HuH-7.5 (cell line): ENCODE data around the gene DNAH12.
"Not testable (repeated sequence)": the region's sequence is repeated elsewhere in the genome, so short reads cannot be mapped to it uniquely, and the experiment has no call there.

Experiments used
- DNase-seq: peaks from one replicate; pipeline ENCODE4 v3.0.0; 2011; ENCODE audit warnings: low spot score

Gene DNAH12

GRCh38 chr3:57411715-57412114 lies 132.4 kb downstream of the DNAH12 start:
- no peak for DNase-seq

DNA sequence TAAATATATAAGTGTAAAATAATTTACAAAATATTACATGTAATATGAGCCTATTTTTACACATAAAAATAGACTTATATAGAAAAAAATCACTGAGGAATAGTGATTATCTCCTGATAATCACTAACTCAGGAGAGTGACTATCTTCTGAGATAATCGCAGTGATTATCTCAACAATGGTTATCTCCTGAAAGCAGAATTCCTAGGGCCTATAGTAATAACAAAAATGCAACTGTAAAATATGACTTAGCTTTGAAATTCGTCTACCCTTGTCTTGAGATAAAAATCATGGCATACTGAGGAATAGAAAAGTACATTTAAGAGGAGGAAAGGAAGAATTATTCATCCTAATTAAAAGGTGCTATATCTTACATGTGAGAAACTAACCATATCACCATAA lies 134.7 kb downstream of the DNAH12 start:
- DNase-seq: no peak

- DNase-seq: no peak
These were observed 141.5 kb downstream of the DNAH12 start for GRCh38 chr3:57402675-57403074.

- DNase-seq: no peak
These were observed 146.7 kb downstream of the DNAH12 start for GRCh38 chr3:57397175-57398026.

GRCh38 chr3:57393977-57394376 lies 150.2 kb downstream of the DNAH12 start:
- no peak for DNase-seq

GRCh38 chr3:57391767-57392166 lies 152.4 kb downstream of the DNAH12 start:
- DNase-seq: no peak

GRCh38 chr3:57389271-57389670 lies 154.9 kb downstream of the DNAH12 start:
- DNase-seq: no peak

- no peak for DNase-seq
These were observed 157.8 kb downstream of the DNAH12 start for GRCh38 chr3:57386307-57386706.

DNA sequence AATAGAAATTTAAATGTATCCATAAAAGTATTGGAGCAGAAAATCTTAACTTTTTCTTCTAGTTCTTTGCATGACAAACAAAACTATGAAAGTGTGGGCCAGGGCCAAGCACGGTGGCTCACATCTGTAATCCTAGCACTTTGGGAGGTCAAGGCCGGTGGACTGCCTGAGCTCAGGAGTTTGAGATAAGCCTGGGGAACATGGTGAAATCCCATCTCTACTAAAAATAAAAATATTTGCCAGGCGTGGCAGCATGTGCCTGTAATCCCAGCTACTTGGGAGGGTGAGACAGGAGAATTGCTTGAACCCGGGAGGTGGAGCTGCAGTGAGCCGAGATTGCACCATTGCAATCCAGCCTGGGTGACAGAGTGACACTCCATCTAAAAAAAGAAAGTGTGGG lies 158.6 kb downstream of the DNAH12 start:
- DNase-seq: no peak

GRCh38 chr3:57383838-57384237 lies 160.3 kb downstream of the DNAH12 start:
- no peak for DNase-seq

DNA sequence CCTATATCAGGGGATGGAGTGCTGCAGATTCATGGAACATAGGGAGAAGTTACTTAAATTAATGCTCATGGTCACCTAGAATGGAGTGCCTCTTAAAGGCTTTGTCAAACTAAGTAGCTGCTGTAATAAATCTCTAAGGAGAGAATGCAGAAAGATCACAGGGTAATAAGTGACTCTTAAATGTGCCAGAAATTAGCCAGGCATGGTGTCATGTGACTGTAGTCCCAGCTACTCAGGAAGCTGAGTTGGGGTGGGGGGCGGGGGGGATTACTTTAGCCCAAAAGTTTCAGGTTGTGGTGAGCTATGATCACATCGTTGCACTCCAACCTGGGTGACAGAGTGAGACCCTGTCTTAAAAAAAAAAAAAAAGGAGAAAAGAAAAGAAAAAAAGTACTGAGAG lies 160.7 kb downstream of the DNAH12 start:
- no peak for DNase-seq

DNA sequence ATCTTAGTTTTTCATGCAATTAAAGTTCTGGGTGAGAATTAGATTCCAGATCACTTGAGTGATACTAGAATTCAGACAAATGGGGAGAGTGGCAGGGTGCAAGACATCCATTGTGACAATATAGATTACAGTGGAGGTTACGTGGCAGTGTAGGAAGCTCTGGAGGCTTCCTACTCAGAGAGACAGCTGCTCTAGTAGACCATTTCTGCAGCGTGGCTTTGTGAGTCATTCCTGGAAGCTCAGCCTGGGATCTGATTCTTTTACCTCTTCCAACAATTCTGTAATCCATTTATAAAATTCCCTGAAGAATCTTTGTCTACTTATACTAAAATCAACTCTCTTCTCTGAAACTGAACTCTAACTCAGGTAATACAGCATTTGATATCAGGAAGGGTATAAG lies 161.2 kb downstream of the DNAH12 start:
- no peak for DNase-seq

DNA sequence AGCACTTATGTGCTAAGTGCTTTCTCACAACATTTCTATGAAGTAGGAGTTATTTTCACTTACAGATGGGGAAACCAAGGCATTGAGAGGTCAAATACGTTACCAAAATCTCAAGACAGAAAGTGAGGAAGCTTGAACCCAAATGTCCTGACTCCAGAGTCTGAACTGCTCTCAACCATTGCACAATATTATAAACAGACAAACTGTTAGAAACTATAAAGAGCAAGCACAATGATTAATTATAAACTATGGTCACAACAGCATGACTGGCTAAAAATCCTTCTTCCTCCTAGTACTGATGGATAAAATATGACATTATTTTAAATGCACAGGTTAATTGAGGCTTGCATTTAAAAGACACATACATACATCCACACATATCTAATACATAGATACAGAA lies 173.8 kb downstream of the DNAH12 start:
- DNase-seq: no peak

- not testable (repeated sequence) for DNase-seq
These were observed 179.1 kb downstream of the DNAH12 start for GRCh38 chr3:57365089-57365488.

GRCh38 chr3:57356275-57356674 lies 187.9 kb downstream of the DNAH12 start:
- DNase-seq: not testable (repeated sequence)

GRCh38 chr3:57354768-57355167 lies 189.4 kb downstream of the DNAH12 start:
- DNase-seq: no peak

GRCh38 chr3:57350271-57350670 lies 193.9 kb downstream of the DNAH12 start:
- no peak for DNase-seq

GRCh38 chr3:57339071-57339642 lies 205.0 kb downstream of the DNAH12 start:
- DNase-seq: not testable (repeated sequence)

DNA sequence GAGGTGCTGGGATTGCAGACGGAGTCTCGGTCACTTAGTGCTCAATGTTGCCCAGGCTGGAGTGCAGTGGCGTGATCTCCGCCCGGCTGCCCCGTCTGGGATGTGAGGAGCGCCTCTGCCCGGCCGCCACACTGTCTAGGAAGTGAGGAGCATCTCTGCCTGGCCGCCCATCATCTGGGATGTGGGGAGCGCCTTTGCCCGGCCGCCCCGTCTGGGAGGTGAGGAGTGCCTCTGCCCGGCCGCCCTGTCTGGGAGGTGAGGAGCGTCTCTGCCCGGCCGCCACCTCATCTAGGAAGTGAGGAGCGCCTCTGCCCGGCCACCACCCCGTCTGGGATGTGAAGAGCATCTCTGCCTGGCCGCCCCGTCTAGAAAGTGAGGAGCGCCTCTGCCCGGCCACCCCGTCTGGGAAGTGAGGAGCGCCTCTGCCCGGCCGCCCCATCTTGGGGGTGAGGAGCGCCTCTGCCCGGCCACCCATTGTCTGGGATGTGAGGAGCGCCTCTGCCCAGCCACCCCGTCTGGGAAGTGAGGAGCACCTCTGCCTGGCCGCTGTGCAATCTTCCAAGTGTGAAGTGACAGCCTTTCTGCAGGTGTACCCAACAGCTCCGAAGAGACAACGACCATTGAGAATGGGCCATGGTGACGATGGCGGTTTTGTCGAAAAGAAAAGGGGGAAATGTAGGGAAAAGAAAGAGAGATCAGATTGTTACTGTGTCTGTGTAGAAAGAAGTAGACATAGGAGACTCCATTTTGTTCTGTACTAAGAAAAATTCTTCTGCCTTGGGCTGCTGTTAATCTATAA lies 205.7 kb downstream of the DNAH12 start:
- not testable (repeated sequence) for DNase-seq

- DNase-seq: no peak
These were observed 208.7 kb downstream of the DNAH12 start for GRCh38 chr3:57335283-57335938.

- no peak for DNase-seq
These were observed 213.0 kb downstream of the DNAH12 start for GRCh38 chr3:57331078-57331610.

GRCh38 chr3:57326498-57326897 lies 217.6 kb downstream of the DNAH12 start:
- not testable (repeated sequence) for DNase-seq
